GM12878 (cell line): Measurements from ENCODE around the gene MFGE8. TPM values are rescaled to one million over a fixed set of nuclear protein-coding genes. Genes with fewer than 3 reads are reported as not detected.

Source experiments
- ATAC-seq: fragments of 200-7000 bp; cut with Tn5 transposase; 3 replicates; pipeline ENCODE4 v1.9.1; 2020; ENCODE audit warnings: mild to moderate bottlenecking, moderate library complexity
- BruUV-seq: library from RNA; stranded (reverse); fragments of 400-500 nt; replicated peaks from 2 replicates; lab custom pipeline; 2021; lab: Mats Ljungman, UMichigan
- CTCF ChIA-PET: fragments of 300-600 bp; sonication (Branson Sonifier 250); formaldehyde crosslinking; extraction: SDS; loops from one replicate; lab custom pipeline; 2021; ENCODE audit warnings: inconsistent platforms; lab: Yijun Ruan, JAX
- POLR2A ChIA-PET: fragments of 350-600 bp; formaldehyde crosslinking; extraction: SDS; loops from one replicate; lab custom pipeline; 2021; ENCODE audit warnings: inconsistent platforms; lab: Charles Lee
- RAD21 ChIA-PET: fragments of 300-600 bp; sonication (Branson Sonifier 250); formaldehyde crosslinking; loops from one replicate; lab custom pipeline; 2023; ENCODE audit warnings: antibody characterized with exemption; ENCODE audit not compliant: unreplicated experiment; lab: Charles Lee
- SMC1A ChIA-PET: fragments of 300-600 bp; sonication (Branson Sonifier 250); formaldehyde crosslinking; loops from one replicate; lab custom pipeline; 2023; ENCODE audit not compliant: unreplicated experiment, uncharacterized antibody; lab: Charles Lee
- DNase-seq: peaks from one replicate; pipeline ENCODE4 v3.0.0-alpha.2; 2011; ENCODE audit warnings: low read depth, low spot score
- FAIRE-seq: peaks from 3 replicates; lab custom pipeline; 2011; peaks lifted over from hg19 to GRCh38; lab: Jason Lieb, UNC
- H2AFZ ChIP-seq: 2 replicates; pipeline ENCODE4 v1.6.0; 2011; ENCODE audit warnings: low read depth, low read length, control low read depth; ENCODE audit not compliant: control insufficient read depth
- H3K27ac ChIP-seq: 2 replicates; pipeline ENCODE4 v1.5.1; 2011; ENCODE audit warnings: control low read depth; ENCODE audit not compliant: control insufficient read depth, insufficient read depth
- H3K27me3 ChIP-seq, 2 experiments: replicated peaks in 1 of 2; 2 replicates each; pipeline versions ENCODE4 v1.6.0 to v1.6.1; 2011; ENCODE audit warnings: low read length in 1 of 2; ENCODE audit not compliant: control insufficient read depth in 2 of 2, insufficient read depth in 2 of 2
- H3K36me3 ChIP-seq, 2 experiments: 2 replicates each; pipeline ENCODE4 v1.5.1; 2011; ENCODE audit warnings: low read length in 1 of 2; ENCODE audit not compliant: control insufficient read depth in 2 of 2, insufficient read depth in 2 of 2
- H3K4me1 ChIP-seq: 2 replicates; pipeline ENCODE4 v1.6.1; 2011; ENCODE audit warnings: mild to moderate bottlenecking, low read length, moderate library complexity, mixed read lengths; ENCODE audit not compliant: control insufficient read depth, insufficient read depth
- H3K4me2 ChIP-seq: 2 replicates; pipeline ENCODE4 v1.6.0; 2011; ENCODE audit warnings: control low read depth; ENCODE audit not compliant: control insufficient read depth, insufficient read depth
- H3K4me3 ChIP-seq: fragments of 200-600 bp; sonication (generic); 2 replicates; pipeline ENCODE4 v1.5.1; 2016
- H3K79me2 ChIP-seq: 2 replicates; pipeline ENCODE4 v1.6.0; 2011; ENCODE audit warnings: low read length; ENCODE audit not compliant: control insufficient read depth, insufficient read depth
- H3K9ac ChIP-seq: 2 replicates; pipeline ENCODE4 v1.8.0; 2011; ENCODE audit warnings: low read length, control low read depth, mixed read lengths; ENCODE audit not compliant: control insufficient read depth, insufficient read depth
- H3K9me3 ChIP-seq: replicated peaks from 3 replicates; pipeline ENCODE4 v1.5.1; 2011; ENCODE audit warnings: mild to moderate bottlenecking, low read length; ENCODE audit not compliant: control insufficient read depth, insufficient read depth
- H4K20me1 ChIP-seq: 2 replicates; pipeline ENCODE4 v1.6.0; 2011; ENCODE audit not compliant: control insufficient read depth, insufficient read depth
- E4F1 ChIP-seq: fragments of 450-650 bp; IDR thresholded peaks from 2 replicates; pipeline ENCODE4 v1.6.1; 2018; ENCODE audit warnings: borderline replicate concordance, mild to moderate bottlenecking; ENCODE audit not compliant: partially characterized antibody
- EP300 ChIP-seq, 2 experiments: fragments of 150-350 bp in 1 of 2; IDR thresholded peaks; 2 replicates each; pipeline ENCODE4 v1.6.1; 2011 to 2012; ENCODE audit warnings: low read depth in 2 of 2, low read length in 2 of 2, borderline replicate concordance in 1 of 2, improper control_type of control experiment in 1 of 2, inconsistent platforms in 1 of 2; ENCODE audit not compliant: control insufficient read depth in 1 of 2
- EZH2 ChIP-seq: IDR thresholded peaks from 2 replicates; pipeline ENCODE4 v1.6.1; 2012; ENCODE audit warnings: low read depth, mild to moderate bottlenecking, control low read depth, inconsistent platforms, low read length, borderline replicate concordance; ENCODE audit not compliant: control insufficient read depth
- HDAC2 ChIP-seq: fragments of 200-600 bp; sonication (generic); IDR thresholded peaks from 2 replicates; pipeline ENCODE4 v1.6.1; 2017
- MEF2A ChIP-seq: IDR thresholded peaks from 2 replicates; pipeline ENCODE4 v1.6.1; 2011; ENCODE audit warnings: low read depth, mild to moderate bottlenecking, low read length, moderate library complexity; ENCODE audit not compliant: insufficient read depth
- POLR2A ChIP-seq: IDR thresholded peaks from 2 replicates; pipeline ENCODE4 v1.6.1; 2011; ENCODE audit warnings: low read depth, mild to moderate bottlenecking, low read length
- RAD21 ChIP-seq: IDR thresholded peaks from 2 replicates; pipeline ENCODE4 v1.6.1; 2011; ENCODE audit warnings: mild to moderate bottlenecking, low read depth, low read length, moderate library complexity; ENCODE audit not compliant: insufficient read depth
- RB1 ChIP-seq: fragments of 450-650 bp; formaldehyde crosslinking; IDR thresholded peaks from 2 replicates; pipeline ENCODE4 v1.6.1; 2017; ENCODE audit warnings: mild to moderate bottlenecking, borderline replicate concordance
- SMC3 ChIP-seq: IDR thresholded peaks from 2 replicates; pipeline ENCODE4 v1.6.1; 2011; ENCODE audit warnings: low read length, improper control_type of control experiment, borderline replicate concordance
- TCF12 ChIP-seq: IDR thresholded peaks from 2 replicates; pipeline ENCODE4 v1.6.1; 2011; ENCODE audit warnings: low read depth, mild to moderate bottlenecking, low read length
- ZBTB40 ChIP-seq: fragments of 450-650 bp; IDR thresholded peaks from 2 replicates; pipeline ENCODE4 v1.6.1; 2016; ENCODE audit warnings: mild to moderate bottlenecking, moderate library complexity, borderline replicate concordance
- ZNF592 ChIP-seq: fragments of 450-650 bp; IDR thresholded peaks from 2 replicates; pipeline ENCODE4 v1.6.1; 2017; ENCODE audit warnings: mild to moderate bottlenecking, moderate library complexity
- WGBS: methylation state at CpG from one replicate; pipeline ENCODE4 v1.1.6; 2016; ENCODE audit warnings: low lambda C conversion rate; ENCODE audit not compliant: insufficient replicate concordance, insufficient coverage; ENCODE audit errors: missing lambda C conversion rate; 5-methylcytosine and 5-hydroxymethylcytosine counted together
- in situ Hi-C: fragments of 300-500 bp; cut with MboI; formaldehyde crosslinking; loops from 9 replicates; pipeline ENCODE4 v1.14.3; 2018; ENCODE audit warnings: mixed read lengths
- intact Hi-C: fragments of 100-400 bp; cut with micrococcal nuclease; formaldehyde crosslinking; loops from one replicate; pipeline ENCODE4 v1.14.2; 2022; ENCODE audit not compliant: unreplicated experiment
- polyA plus RNA-seq, 11 experiments: library from polyadenylated mRNA; depleted of rRNA in 4 of 11; unstranded in 6 of 11; stranded (reverse) in 5 of 11; fragments of >200 nt; fragmentation: Nextera tagmentation in 4 of 11; fragmentation: Illumina TruSeq in 1 of 11; extraction: Ambion mirVana in 4 of 11; extraction: Trizol in 1 of 11; gene quantifications; 1 replicate in 1 of 11; 2 replicates in 10 of 11; pipeline versions ENCODE4 v1.2.1 to v1.2.3, GENCODE V29; 2011 to 2016; ENCODE audit warnings: inconsistent platforms in 2 of 11, missing spikeins in 2 of 11, low read depth in 1 of 11
- total RNA-seq, 4 experiments: library from RNA; depleted of rRNA in 3 of 4; stranded (reverse); fragments of >200 nt in 3 of 4; fragmentation: Illumina TruSeq in 1 of 4; extraction: Trizol in 1 of 4; gene quantifications; 2 replicates each; pipeline versions ENCODE4 v1.2.1 to v1.2.3, GENCODE V29; 2013 to 2021

Gene MFGE8
- total and polyA plus RNA-seq, 10 of the 15 experiments (the other 5 are each of a cell fraction or from before 2014, with no cell fraction given): 0.81 to 5.9 (median 1.0) TPM; not detected in 2

- H3K9ac ChIP-seq: no peak overlapping the region
- H3K79me2 ChIP-seq: no peaks in the 10 kb centered on the region
- H3K4me2 ChIP-seq: no peak overlapping the region
- H3K27me3 ChIP-seq: no peaks in the 10 kb centered on the region; a peak in 1 of 4 replicates
- H4K20me1 ChIP-seq: 0 out of 2 replicates have a peak, but pooled peaks cover 5% of the 10 kb centered on the region
- no peak for ATAC-seq
- no TSS peak for BruUV-seq
- H3K9me3 ChIP-seq: no peaks in the 10 kb centered on the region
- DNase-seq: no peak
- intact Hi-C loops (loop anchor here (2.0 kb wide), 1 partner anchor 77 kb away; no protein-coding TSS in a partner anchor), in situ Hi-C loops (loop anchor here (5.0 kb wide), 1 partner anchor 112 kb away; no protein-coding TSS in a partner anchor)
- no peaks in the 10 kb centered on the region for H3K4me1 ChIP-seq
- no peaks in the 10 kb centered on the region for H3K36me3 ChIP-seq
- no peak overlapping the region for H3K4me3 ChIP-seq
- POLR2A ChIA-PET: no interaction called here
- FAIRE-seq: no peak
- H3K27ac ChIP-seq: no peak overlapping the region
- SMC1A ChIA-PET: interaction anchor here (0.7 to 2.4 kb wide), 20 partner anchors 10 to 281 kb away, joined by 3 to 32 read pairs (median 6); partner anchors contain the start of gene ABHD2
- H2AFZ ChIP-seq: no peak overlapping the region
- 29% methylated on average over 10 of the region's 11 CpGs for WGBS
- RAD21 ChIA-PET: interaction anchor here (0.7 to 3.1 kb wide), 16 partner anchors 38 to 281 kb away, joined by 3 to 34 read pairs (median 5); partner anchors contain the start of gene ABHD2
- CTCF ChIA-PET: interaction anchor here (0.6 to 5.5 kb wide), 41 partner anchors 9 to 1000 kb away, joined by 3 to 116 read pairs (median 6); partner anchors contain the start of gene HAPLN3
- TF ChIP-seq TCF12 (no peak), MEF2A (no peak), RAD21 (no peak), ZNF592 (no peak), RB1 (no peak), E4F1 (no peak), ZBTB40 (no peak), EZH2 (no peak), HDAC2 (no peak), EP300 (IDR thresholded peaks at IDR 0.05; ENCODE audit: borderline replicate concordance in 1 of 2, control insufficient read depth in 1 of 2, low read depth in 2 of 2, low read length in 2 of 2) (no peak), SMC3 (no peak), POLR2A (no peak)
These were observed 7.6 kb downstream of the MFGE8 start for GRCh38 chr15:88905576-88905975.
